GM23338 (cell line): ENCODE measurements around the gene GALNT5. TPM values are rescaled to one million over a fixed set of nuclear protein-coding genes. Genes with fewer than 3 reads are reported as not detected.
A peak's percentile ranks its signal among the peaks of the same experiment; 100 is the strongest.

Source experiments
- ATAC-seq: fragments of 200-7000 bp; cut with Tn5 transposase; 3 replicates; pipeline ENCODE4 v1.9.1; 2020
- DNase-seq: peaks from one replicate; pipeline ENCODE4 v3.0.0-alpha.2; 2015; ENCODE audit warnings: low spot score
- H2AFZ ChIP-seq: fragments of 200-600 bp; sonication (generic); 2 replicates; pipeline ENCODE4 v1.8.0; 2016; ENCODE audit warnings: antibody characterized with exemption, mild to moderate bottlenecking, moderate library complexity
- H3F3A ChIP-seq: fragments of 200-600 bp; sonication (generic); replicated peaks from 2 replicates; pipeline ENCODE4 v1.8.0; 2017; ENCODE audit warnings: antibody characterized with exemption, mixed run types, low read depth
- H3K27ac ChIP-seq: fragments of 200-600 bp; sonication (generic); 2 replicates; pipeline ENCODE4 v1.6.1; 2016; ENCODE audit warnings: low read depth
- H3K27me3 ChIP-seq: fragments of 200-600 bp; sonication (generic); 2 replicates; pipeline ENCODE4 v1.8.0; 2016; ENCODE audit warnings: mild to moderate bottlenecking, mixed run types, moderate library complexity; ENCODE audit not compliant: insufficient read depth
- H3K36me3 ChIP-seq: fragments of 200-600 bp; sonication (generic); 2 replicates; pipeline ENCODE4 v1.8.0; 2016; ENCODE audit warnings: mild to moderate bottlenecking; ENCODE audit not compliant: insufficient read depth
- H3K4me1 ChIP-seq: fragments of 200-600 bp; sonication (generic); 2 replicates; pipeline ENCODE4 v1.8.0; 2016; ENCODE audit warnings: mild to moderate bottlenecking, moderate library complexity; ENCODE audit not compliant: insufficient read depth
- H3K4me2 ChIP-seq: fragments of 200-600 bp; sonication (generic); 2 replicates; pipeline ENCODE4 v1.7.1; 2017; ENCODE audit warnings: mixed run types
- H3K4me3 ChIP-seq: fragments of 200-600 bp; sonication (generic); 2 replicates; pipeline ENCODE4 v1.6.1; 2016; ENCODE audit warnings: mixed run types
- H3K79me2 ChIP-seq: fragments of 200-600 bp; sonication (generic); replicated peaks from 2 replicates; pipeline ENCODE4 v1.8.0; 2017; ENCODE audit warnings: mild to moderate bottlenecking; ENCODE audit not compliant: insufficient read depth
- H3K9me2 ChIP-seq: fragments of 200-600 bp; sonication (generic); 2 replicates; pipeline ENCODE4 v1.8.0; 2017; ENCODE audit not compliant: insufficient read depth
- H4K20me1 ChIP-seq: fragments of 200-600 bp; sonication (generic); replicated peaks from 2 replicates; pipeline ENCODE4 v1.8.0; 2017; ENCODE audit warnings: mild to moderate bottlenecking; ENCODE audit not compliant: insufficient read depth
- H3K27ac Mint-ChIP-seq: 2 replicates; pipeline ENCODE4 v1.8.0; 2020; ENCODE audit warnings: inconsistent platforms, mild to moderate bottlenecking, moderate library complexity, mixed read lengths
- H3K27me3 Mint-ChIP-seq: 3 replicates; pipeline ENCODE4 v1.8.0; 2022; ENCODE audit warnings: low read depth, mild to moderate bottlenecking, moderate library complexity, mixed read lengths, inconsistent platforms; ENCODE audit not compliant: insufficient read depth, poor library complexity
- H3K36me3 Mint-ChIP-seq: 3 replicates; pipeline ENCODE4 v1.8.0; 2021; ENCODE audit warnings: low read depth, mild to moderate bottlenecking, inconsistent platforms, moderate library complexity, mixed read lengths
- H3K4me1 Mint-ChIP-seq: 3 replicates; pipeline ENCODE4 v1.8.0; 2020; ENCODE audit warnings: mild to moderate bottlenecking, inconsistent platforms, mixed read lengths
- H3K4me3 Mint-ChIP-seq: 3 replicates; pipeline ENCODE4 v1.8.0; 2021; ENCODE audit warnings: moderate library complexity, mild to moderate bottlenecking, inconsistent platforms, mixed read lengths
- H3K9me3 Mint-ChIP-seq: 3 replicates; pipeline ENCODE4 v1.8.0; 2020; ENCODE audit warnings: moderate library complexity, mild to moderate bottlenecking, inconsistent platforms, mixed read lengths
- CREB1 ChIP-seq: fragments of 250-450 bp; sonication (Bioruptor Pico); IDR thresholded peaks from 2 replicates; pipeline ENCODE4 v1.5.0; 2020; ENCODE audit warnings: low read depth, mild to moderate bottlenecking, moderate library complexity
- CTCF ChIP-seq, 2 experiments: fragments of 200-600 bp in 1 of 2; sonication (generic) in 1 of 2; conservative IDR thresholded peaks; 2 replicates each; pipeline versions ENCODE4 v1.5.1 to v1.6.1; 2016 to 2017; ENCODE audit warnings: antibody characterized with exemption in 2 of 2, low read depth in 2 of 2, mild to moderate bottlenecking in 2 of 2, moderate library complexity in 1 of 2
- ETS1 ChIP-seq: IDR thresholded peaks from 2 replicates; pipeline ENCODE4 v1.6.1; 2016; ENCODE audit warnings: antibody characterized with exemption
- EZH2 ChIP-seq: fragments of 200-600 bp; sonication (generic); IDR thresholded peaks from one replicate; pipeline ENCODE4 v1.8.0; 2017; ENCODE audit warnings: antibody characterized with exemption, mild to moderate bottlenecking, low read depth; ENCODE audit not compliant: unreplicated experiment
- EZH2phosphoT487 ChIP-seq: fragments of 200-600 bp; sonication (generic); IDR thresholded peaks from one replicate; pipeline ENCODE4 v1.8.1; 2018; ENCODE audit warnings: antibody characterized with exemption; ENCODE audit not compliant: unreplicated experiment
- JUNB ChIP-seq: IDR thresholded peaks from one replicate; pipeline ENCODE4 v1.6.1; 2016; ENCODE audit warnings: antibody characterized with exemption; ENCODE audit not compliant: unreplicated experiment
- NANOG ChIP-seq: IDR thresholded peaks from 2 replicates; pipeline ENCODE4 v1.6.1; 2016; ENCODE audit warnings: antibody characterized with exemption, borderline replicate concordance
- POLR2AphosphoS5 ChIP-seq: IDR thresholded peaks from 2 replicates; pipeline ENCODE4 v1.6.1; 2016; ENCODE audit warnings: antibody characterized with exemption, low read depth
- STAT1 ChIP-seq: IDR thresholded peaks from one replicate; pipeline ENCODE4 v1.6.1; 2016; ENCODE audit warnings: antibody characterized with exemption; ENCODE audit not compliant: unreplicated experiment
- ZNF114 ChIP-seq: fragments of 250-450 bp; sonication (Bioruptor Pico); IDR thresholded peaks from 2 replicates; pipeline ENCODE4 v1.5.0; 2020; ENCODE audit warnings: mild to moderate bottlenecking, moderate library complexity
- ZNF331 ChIP-seq: fragments of 250-450 bp; sonication (Bioruptor Pico); IDR thresholded peaks from 2 replicates; pipeline ENCODE4 v1.5.0; 2020; ENCODE audit warnings: low read depth, mild to moderate bottlenecking, moderate library complexity
- polyA plus RNA-seq: library from polyadenylated mRNA; unstranded; fragments of >200 nt; fragmentation: Nextera tagmentation; extraction: Ambion mirVana; gene quantifications from 2 replicates; pipeline ENCODE4 v1.2.1, GENCODE V29; 2016
- total RNA-seq: library from RNA; depleted of rRNA; stranded (reverse); fragments of >200 nt; shearing (Covaris generic); gene quantifications from 2 replicates; pipeline ENCODE4 v1.2.3, GENCODE V29; 2014
- TF ChIP-seq, protein P1 (sequence below): IDR thresholded peaks from one replicate; pipeline ENCODE4 v1.6.1; 2018; ENCODE audit warnings: antibody characterized with exemption; ENCODE audit not compliant: unreplicated experiment

Gene GALNT5
- total and polyA plus RNA-seq, 2 experiments from 2014 or later = 0.05 to 0.14 TPM

GRCh38 chr2:157327621-157328500 is 70.4 kb downstream of the GALNT5 start:
- TF ChIP-seq EZH2 (no peak), CTCF (conservative IDR thresholded peaks at IDR 0.05; ENCODE audit: low read depth in 2 of 2) (peak; percentile 92 to 99), STAT1 (no peak)
- no peak overlapping the region for H2AFZ ChIP-seq
- peak; percentile 98 for ATAC-seq

DNA sequence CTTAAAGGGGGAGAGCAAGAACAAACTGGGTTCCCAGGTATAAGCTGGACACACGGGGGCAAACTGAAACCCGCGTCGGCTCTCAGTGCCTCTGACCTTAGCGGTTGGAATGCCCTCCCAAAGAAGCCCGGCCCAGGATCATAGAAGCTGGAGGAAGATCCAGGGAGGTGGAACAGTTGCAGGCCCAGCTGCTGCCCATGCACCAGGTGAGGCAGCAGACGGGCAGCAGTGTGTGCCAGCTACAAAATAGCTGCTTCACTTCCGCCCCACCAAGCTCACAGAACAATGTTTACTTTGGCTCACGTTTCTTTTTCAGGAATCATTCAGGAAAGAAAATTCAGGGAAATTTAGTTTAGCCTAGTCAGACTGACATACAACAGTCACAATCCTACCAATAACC is 72.0 kb downstream of the GALNT5 start:
- Histone ChIP-seq H3K27me3 (no peaks in the 10 kb centered on the region), H3K27ac (no peak overlapping the region), H3K36me3 (no peaks in the 10 kb centered on the region), H4K20me1 (no peaks in the 10 kb centered on the region), H3K4me1 (peaks cover 10% of the 10 kb centered on the region), H2AFZ (no peak overlapping the region), H3K9me2 (no peaks in the 10 kb centered on the region), H3K4me2 (no peak overlapping the region), H3F3A (no peaks in the 10 kb centered on the region), H3K4me3 (no peak overlapping the region), H3K79me2 (no peaks in the 10 kb centered on the region)
- no peaks in the 10 kb centered on the region for H3K36me3 Mint-ChIP-seq
- no peak for TF ChIP-seq ETS1
- no peak for TF ChIP-seq ZNF114
- no peak for TF ChIP-seq POLR2AphosphoS5
- no peak for TF ChIP-seq EZH2phosphoT487
- no peak for TF ChIP-seq CTCF (conservative IDR thresholded peaks at IDR 0.05; ENCODE audit: low read depth in 2 of 2)
- TF ChIP-seq ZNF331 (CRISPR knock-in tag) = no peak
- TF ChIP-seq CREB1 (CRISPR knock-in tag) = no peak
- no peak for TF ChIP-seq STAT1
- TF ChIP-seq EZH2 = no peak
- TF ChIP-seq, protein P1, sequence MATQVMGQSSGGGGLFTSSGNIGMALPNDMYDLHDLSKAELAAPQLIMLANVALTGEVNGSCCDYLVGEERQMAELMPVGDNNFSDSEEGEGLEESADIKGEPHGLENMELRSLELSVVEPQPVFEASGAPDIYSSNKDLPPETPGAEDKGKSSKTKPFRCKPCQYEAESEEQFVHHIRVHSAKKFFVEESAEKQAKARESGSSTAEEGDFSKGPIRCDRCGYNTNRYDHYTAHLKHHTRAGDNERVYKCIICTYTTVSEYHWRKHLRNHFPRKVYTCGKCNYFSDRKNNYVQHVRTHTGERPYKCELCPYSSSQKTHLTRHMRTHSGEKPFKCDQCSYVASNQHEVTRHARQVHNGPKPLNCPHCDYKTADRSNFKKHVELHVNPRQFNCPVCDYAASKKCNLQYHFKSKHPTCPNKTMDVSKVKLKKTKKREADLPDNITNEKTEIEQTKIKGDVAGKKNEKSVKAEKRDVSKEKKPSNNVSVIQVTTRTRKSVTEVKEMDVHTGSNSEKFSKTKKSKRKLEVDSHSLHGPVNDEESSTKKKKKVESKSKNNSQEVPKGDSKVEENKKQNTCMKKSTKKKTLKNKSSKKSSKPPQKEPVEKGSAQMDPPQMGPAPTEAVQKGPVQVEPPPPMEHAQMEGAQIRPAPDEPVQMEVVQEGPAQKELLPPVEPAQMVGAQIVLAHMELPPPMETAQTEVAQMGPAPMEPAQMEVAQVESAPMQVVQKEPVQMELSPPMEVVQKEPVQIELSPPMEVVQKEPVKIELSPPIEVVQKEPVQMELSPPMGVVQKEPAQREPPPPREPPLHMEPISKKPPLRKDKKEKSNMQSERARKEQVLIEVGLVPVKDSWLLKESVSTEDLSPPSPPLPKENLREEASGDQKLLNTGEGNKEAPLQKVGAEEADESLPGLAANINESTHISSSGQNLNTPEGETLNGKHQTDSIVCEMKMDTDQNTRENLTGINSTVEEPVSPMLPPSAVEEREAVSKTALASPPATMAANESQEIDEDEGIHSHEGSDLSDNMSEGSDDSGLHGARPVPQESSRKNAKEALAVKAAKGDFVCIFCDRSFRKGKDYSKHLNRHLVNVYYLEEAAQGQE = no peak
- TF ChIP-seq NANOG = no peak
- TF ChIP-seq JUNB = no peak
- H3K27ac Mint-ChIP-seq = no peak overlapping the region
- no peak overlapping the region for H3K4me3 Mint-ChIP-seq
- H3K27me3 Mint-ChIP-seq = no peaks in the 10 kb centered on the region
- H3K4me1 Mint-ChIP-seq = peaks cover 18% of the 10 kb centered on the region
- DNase-seq (no peak), ATAC-seq (no peak)
- no peaks in the 10 kb centered on the region for H3K9me3 Mint-ChIP-seq

More at GRCh38 chr2:157327621-157328500, 70.4 kb downstream of the GALNT5 start:
- Mint-ChIP-seq H3K36me3 (no peaks in the 10 kb centered on the region), H3K27me3 (no peaks in the 10 kb centered on the region), H3K4me1 (peaks cover 18% of the 10 kb centered on the region), H3K9me3 (no peaks in the 10 kb centered on the region), H3K27ac (no peak overlapping the region), H3K4me3 (no peak overlapping the region)
- no peak overlapping the region for H3K4me3 ChIP-seq
- no peaks in the 10 kb centered on the region for H4K20me1 ChIP-seq
- H3K4me1 ChIP-seq = peaks cover 10% of the 10 kb centered on the region
- H3K27me3 ChIP-seq = no peaks in the 10 kb centered on the region
- no peak overlapping the region for H3K27ac ChIP-seq
- H3K9me2 ChIP-seq = no peaks in the 10 kb centered on the region
- H3K4me2 ChIP-seq = no peak overlapping the region
- no peaks in the 10 kb centered on the region for H3F3A ChIP-seq
- H3K36me3 ChIP-seq = no peaks in the 10 kb centered on the region
- no peaks in the 10 kb centered on the region for H3K79me2 ChIP-seq
- DNase-seq = peak; percentile 91
